Liver (tissue), 9 donors: ENCODE data around the gene PHF12. TPM values are rescaled to one million over a fixed set of nuclear protein-coding genes. Genes with fewer than 3 reads are reported as not detected.

Experiments
- DNase-seq: peaks from one replicate; pipeline ENCODE4 v3.0.0-alpha.2; 2017; ENCODE audit warnings: low spot score
- H3K27ac ChIP-seq, 2 donors: one replicate each; pipeline ENCODE4 v1.7.0; 2013; ENCODE audit warnings: inconsistent platforms in 2 of 2, low read length in 2 of 2, control low read depth in 1 of 2, low read depth in 1 of 2, mild to moderate bottlenecking in 1 of 2
- H3K27me3 ChIP-seq, 4 donors: one replicate each; pipeline versions ENCODE4 v1.6.1 to v1.7.0; 2013; ENCODE audit warnings: low read length in 3 of 4, inconsistent platforms in 1 of 4, mild to moderate bottlenecking in 1 of 4, moderate library complexity in 1 of 4; ENCODE audit not compliant: control insufficient read depth in 4 of 4, insufficient read depth in 4 of 4
- H3K36me3 ChIP-seq, 4 donors: one replicate each; pipeline versions ENCODE4 v1.6.1 to v1.7.0; 2013; ENCODE audit warnings: low read length in 3 of 4, mild to moderate bottlenecking in 3 of 4, low read depth in 1 of 4, moderate library complexity in 1 of 4; ENCODE audit not compliant: control insufficient read depth in 4 of 4, insufficient read depth in 3 of 4
- H3K4me1 ChIP-seq, 4 donors: one replicate each; pipeline versions ENCODE4 v1.6.1 to v1.7.0; 2013; ENCODE audit warnings: low read length in 3 of 4, mild to moderate bottlenecking in 3 of 4, moderate library complexity in 1 of 4; ENCODE audit not compliant: control insufficient read depth in 4 of 4, insufficient read depth in 4 of 4
- H3K4me3 ChIP-seq, 3 donors: one replicate each; pipeline versions ENCODE4 v1.6.1 to v1.7.0; 2013; ENCODE audit warnings: low read length in 3 of 3, control low read depth in 1 of 3, low read depth in 1 of 3, mild to moderate bottlenecking in 1 of 3
- H3K9ac ChIP-seq, 2 donors: one replicate each; pipeline ENCODE4 v1.7.0; 2013; ENCODE audit warnings: low read length in 2 of 2, mild to moderate bottlenecking in 2 of 2, moderate library complexity in 2 of 2, control low read depth in 1 of 2, low read depth in 1 of 2
- H3K9me3 ChIP-seq, 4 donors: one replicate each; pipeline versions ENCODE4 v1.6.1 to v1.7.0; 2013; ENCODE audit warnings: low read length in 3 of 4; ENCODE audit not compliant: control insufficient read depth in 4 of 4
- CTCF ChIP-seq: fragments of 150-350 bp; IDR thresholded peaks from 2 replicates; pipeline ENCODE4 v1.5.1; 2017; ENCODE audit warnings: improper control_type of control experiment, low read depth, low read length; ENCODE audit not compliant: missing input control
- EGR1 ChIP-seq, 2 donors: IDR thresholded peaks; 2 replicates each; pipeline ENCODE4 v1.6.1; 2016 to 2018; ENCODE audit warnings: antibody characterized with exemption in 2 of 2, low read depth in 2 of 2
- FOXA1 ChIP-seq: IDR thresholded peaks from 2 replicates; pipeline ENCODE4 v1.6.1; 2016; ENCODE audit warnings: antibody characterized with exemption
- FOXA2 ChIP-seq: IDR thresholded peaks from 2 replicates; pipeline ENCODE4 v1.6.1; 2016; ENCODE audit warnings: antibody characterized with exemption
- GABPA ChIP-seq, 2 donors: IDR thresholded peaks in 1 of 2; conservative IDR thresholded peaks in 1 of 2; 2 replicates each; pipeline ENCODE4 v1.6.1; 2016; ENCODE audit warnings: antibody characterized with exemption in 2 of 2, mild to moderate bottlenecking in 1 of 2, moderate library complexity in 1 of 2
- HNF4A ChIP-seq, 2 donors: conservative IDR thresholded peaks; 2 replicates each; pipeline ENCODE4 v1.6.1; 2016; ENCODE audit warnings: antibody characterized with exemption in 2 of 2, mild to moderate bottlenecking in 2 of 2
- HNF4G ChIP-seq: IDR thresholded peaks from 2 replicates; pipeline ENCODE4 v1.6.1; 2016; ENCODE audit warnings: antibody characterized with exemption
- JUND ChIP-seq, 2 donors: IDR thresholded peaks; 2 replicates each; pipeline ENCODE4 v1.6.1; 2016; ENCODE audit warnings: antibody characterized with exemption in 2 of 2
- MAX ChIP-seq: IDR thresholded peaks from 2 replicates; pipeline ENCODE4 v1.6.1; 2016; ENCODE audit warnings: antibody characterized with exemption
- NR2F2 ChIP-seq: IDR thresholded peaks from 2 replicates; pipeline ENCODE4 v1.6.1; 2016; ENCODE audit warnings: antibody characterized with exemption
- RAD21 ChIP-seq, 2 donors: IDR thresholded peaks; 2 replicates each; pipeline ENCODE4 v1.6.1; 2016; ENCODE audit warnings: antibody characterized with exemption in 2 of 2, mild to moderate bottlenecking in 2 of 2
- REST ChIP-seq: IDR thresholded peaks from 2 replicates; pipeline ENCODE4 v1.6.1; 2016; ENCODE audit warnings: antibody characterized with exemption, mild to moderate bottlenecking
- RXRA ChIP-seq, 2 donors: IDR thresholded peaks; 2 replicates each; pipeline ENCODE4 v1.6.1; 2017 to 2018; ENCODE audit warnings: antibody characterized with exemption in 2 of 2, mild to moderate bottlenecking in 1 of 2
- SP1 ChIP-seq: IDR thresholded peaks from 2 replicates; pipeline ENCODE4 v1.6.1; 2018; ENCODE audit warnings: antibody characterized with exemption, mild to moderate bottlenecking
- TAF1 ChIP-seq: conservative IDR thresholded peaks from 2 replicates; pipeline ENCODE4 v1.6.1; 2016; ENCODE audit warnings: antibody characterized with exemption, mild to moderate bottlenecking
- YY1 ChIP-seq: IDR thresholded peaks from 2 replicates; pipeline ENCODE4 v1.6.1; 2016; ENCODE audit warnings: antibody characterized with exemption, mild to moderate bottlenecking
- WGBS: extraction: QIAGEN DNeasy Blood & Tissue Kit; methylation state at CpG from one replicate; pipeline ENCODE4 v1.1.7; 2013; 5-methylcytosine and 5-hydroxymethylcytosine counted together
- polyA plus RNA-seq, 2 donors: library from polyadenylated mRNA; stranded (reverse) in 1 of 2; unstranded in 1 of 2; fragments of 200-250 nt in 1 of 2; fragments of >200 nt in 1 of 2; fragmentation: Nextera tagmentation in 1 of 2; extraction: Ambion mirVana in 1 of 2; gene quantifications; one replicate each; pipeline versions ENCODE4 v1.2.1 to v1.2.3, GENCODE V29; 2013 to 2015
- total RNA-seq, 2 donors: library from RNA; depleted of rRNA; stranded (reverse); fragments of >200 nt; gene quantifications; one replicate each; pipeline ENCODE4 v1.2.3, GENCODE V29; 2014
- TF ChIP-seq, protein P1 (sequence below): IDR thresholded peaks from 2 replicates; pipeline ENCODE4 v1.6.1; 2016; ENCODE audit warnings: antibody characterized with exemption
- TF ChIP-seq, protein P2 (sequence below): IDR thresholded peaks from 2 replicates; pipeline ENCODE4 v1.6.1; 2016; ENCODE audit warnings: antibody characterized with exemption
- donor health status: healthy.
- donor health status: healthy.
- donor health status: healthy.
- donor health status: healthy.
- donor health status: healthy.

PHF12 gene
- total and polyA plus RNA-seq, 4 donors: 4.3 to 21.3 (median 11.7) TPM

- Histone ChIP-seq H3K27ac (peak overlapping the region in 1 of 2 donors; percentile 26), H3K4me1 (peaks cover 15 to 30% (median 28%) of the 10 kb centered on the region in 4 donors), H3K36me3 (no peaks in the 10 kb centered on the region), H3K9ac (no peak overlapping the region), H3K9me3 (no peaks in the 10 kb centered on the region), H3K4me3 (no peak overlapping the region), H3K27me3 (no peaks in the 10 kb centered on the region)
- WGBS: 75% methylated on average over 11 of the region's 11 CpGs
- no peak for DNase-seq
- no peak for TF ChIP-seq YY1
- TF ChIP-seq FOXA2: no peak
- no peak for TF ChIP-seq REST
- no peak for TF ChIP-seq FOXA1
- TF ChIP-seq EGR1 (IDR thresholded peaks at IDR 0.05; ENCODE audit: low read depth in 2 of 2): no peak
Observed at GRCh38 chr17:28992625-28993600, 41.6 kb upstream of the PHF12 start.

DNA sequence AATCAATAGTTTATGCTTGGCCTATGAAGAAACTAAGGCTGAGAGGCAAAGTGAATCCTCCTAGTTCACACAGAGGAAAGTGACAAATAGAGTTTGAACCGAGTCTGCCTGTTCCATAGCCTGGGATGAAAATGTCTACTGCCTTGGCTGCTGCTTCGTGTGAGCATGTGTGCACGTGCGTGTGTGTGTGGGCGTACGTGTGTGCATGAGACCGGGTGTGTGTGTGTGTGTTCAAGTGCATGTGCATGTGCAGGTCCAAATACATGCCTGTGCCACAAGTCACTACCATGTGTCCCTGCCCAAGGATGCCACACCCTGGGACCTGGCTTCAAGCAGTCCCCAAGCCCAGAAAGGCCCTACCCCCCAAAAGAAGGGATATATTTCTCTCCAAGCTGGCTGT lies 40.9 kb upstream of the PHF12 start:
- WGBS: 75% methylated on average over 7 of the region's 7 CpGs

DNA sequence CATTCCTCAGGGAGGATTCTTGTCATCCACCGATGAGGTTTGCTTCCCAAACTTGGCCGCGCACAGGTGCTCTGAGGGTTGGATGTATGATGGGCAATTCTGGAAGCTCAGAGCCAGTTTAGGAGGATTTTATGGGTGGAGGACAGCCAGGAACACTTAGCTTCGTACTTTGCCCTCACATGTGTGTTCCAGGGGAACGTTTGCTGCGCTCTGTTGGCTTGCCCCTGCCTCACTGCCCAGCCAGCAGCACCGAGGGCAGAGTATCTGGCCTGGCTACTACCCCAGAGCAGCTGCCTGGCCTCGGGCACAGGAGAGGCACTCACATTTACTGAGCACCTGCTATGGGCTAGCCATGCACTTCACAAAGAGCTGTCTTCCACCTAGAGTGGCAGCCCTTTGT lies 40.5 kb upstream of the PHF12 start:
- DNase-seq: no peak
- 24% methylated on average over 8 of the region's 8 CpGs for WGBS
- H3K9ac ChIP-seq: no peak overlapping the region
- TF ChIP-seq HNF4A (conservative IDR thresholded peaks at IDR 0.05) (peak; percentile 96 to 98), EGR1 (IDR thresholded peaks at IDR 0.05; ENCODE audit: low read depth in 2 of 2) (no peak), FOXA1 (no peak), YY1 (peak; percentile 82), NR2F2 (no peak), HNF4G (peak; percentile 94), TAF1 (no peak), RXRA (IDR thresholded peaks at IDR 0.05) (peak; percentile 76 to 91), MAX (peak; percentile 79), FOXA2 (no peak), JUND (IDR thresholded peaks at IDR 0.05) (peak in 1 of 2 donors; percentile 52), SP1 (peak; percentile 90), CTCF (no peak), GABPA (IDR thresholded peaks at IDR 0.05 in 1 of 2, conservative IDR thresholded peaks at IDR 0.05 in 1 of 2) (no peak), RAD21 (IDR thresholded peaks at IDR 0.05) (peak; percentile 42 to 65)
- TF ChIP-seq, protein P1, sequence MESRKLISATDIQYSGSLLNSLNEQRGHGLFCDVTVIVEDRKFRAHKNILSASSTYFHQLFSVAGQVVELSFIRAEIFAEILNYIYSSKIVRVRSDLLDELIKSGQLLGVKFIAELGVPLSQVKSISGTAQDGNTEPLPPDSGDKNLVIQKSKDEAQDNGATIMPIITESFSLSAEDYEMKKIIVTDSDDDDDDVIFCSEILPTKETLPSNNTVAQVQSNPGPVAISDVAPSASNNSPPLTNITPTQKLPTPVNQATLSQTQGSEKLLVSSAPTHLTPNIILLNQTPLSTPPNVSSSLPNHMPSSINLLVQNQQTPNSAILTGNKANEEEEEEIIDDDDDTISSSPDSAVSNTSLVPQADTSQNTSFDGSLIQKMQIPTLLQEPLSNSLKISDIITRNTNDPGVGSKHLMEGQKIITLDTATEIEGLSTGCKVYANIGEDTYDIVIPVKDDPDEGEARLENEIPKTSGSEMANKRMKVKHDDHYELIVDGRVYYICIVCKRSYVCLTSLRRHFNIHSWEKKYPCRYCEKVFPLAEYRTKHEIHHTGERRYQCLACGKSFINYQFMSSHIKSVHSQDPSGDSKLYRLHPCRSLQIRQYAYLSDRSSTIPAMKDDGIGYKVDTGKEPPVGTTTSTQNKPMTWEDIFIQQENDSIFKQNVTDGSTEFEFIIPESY: no peak
- TF ChIP-seq, protein P2, sequence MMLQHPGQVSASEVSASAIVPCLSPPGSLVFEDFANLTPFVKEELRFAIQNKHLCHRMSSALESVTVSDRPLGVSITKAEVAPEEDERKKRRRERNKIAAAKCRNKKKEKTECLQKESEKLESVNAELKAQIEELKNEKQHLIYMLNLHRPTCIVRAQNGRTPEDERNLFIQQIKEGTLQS: no peak

More for the DNA sequence above, 40.9 kb upstream of the PHF12 start:
- no peak overlapping the region for H3K4me3 ChIP-seq
- H3K4me1 ChIP-seq: peaks cover 15 to 30% (median 28%) of the 10 kb centered on the region in 4 donors
- H3K9ac ChIP-seq: no peak overlapping the region
- H3K27ac ChIP-seq: peak overlapping the region; percentile 26 to 36
- H3K36me3 ChIP-seq: no peaks in the 10 kb centered on the region
- no peaks in the 10 kb centered on the region for H3K9me3 ChIP-seq
- no peaks in the 10 kb centered on the region for H3K27me3 ChIP-seq
- DNase-seq: no peak
- no peak for TF ChIP-seq RXRA (IDR thresholded peaks at IDR 0.05)

More for the DNA sequence above, 40.5 kb upstream of the PHF12 start:
- Histone ChIP-seq H3K27ac (peak overlapping the region; percentile 26 to 36), H3K4me3 (no peak overlapping the region), H3K4me1 (peaks cover 15 to 30% (median 28%) of the 10 kb centered on the region in 4 donors), H3K36me3 (no peaks in the 10 kb centered on the region), H3K9me3 (no peaks in the 10 kb centered on the region), H3K27me3 (no peaks in the 10 kb centered on the region)
